ENCODE data around the gene PCDHA11.
A peak's percentile ranks its signal among the peaks of the same experiment; 100 is the strongest.

PCDHA11 gene

DNA sequence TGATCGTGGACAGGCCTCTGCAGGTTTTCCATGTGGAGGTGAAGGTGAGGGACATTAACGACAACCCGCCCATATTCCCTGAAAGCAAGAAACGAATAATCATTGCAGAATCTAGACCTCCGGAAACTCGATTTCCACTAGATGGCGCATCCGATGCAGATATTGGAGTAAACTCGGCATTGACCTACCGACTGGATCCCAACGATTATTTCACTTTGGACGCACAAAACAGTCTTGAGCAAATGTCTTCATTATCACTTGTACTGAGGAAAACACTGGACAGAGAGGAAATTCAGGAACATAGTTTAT, 13.8 kb downstream of the PCDHA11 start:
- Histone ChIP-seq H3K27me3 (ENCODE audit: control insufficient read depth, insufficient read depth, low read length) (no peaks in the 10 kb centered on the region), H3K9me3 (ENCODE audit: control insufficient read depth, insufficient read depth, low read depth, low read length) (no peaks in the 10 kb centered on the region), H3K9ac (ENCODE audit: low read length) (no peak overlapping the region), H3K27ac (ENCODE audit: low read depth, low read length) (no peak overlapping the region), H3K4me1 (ENCODE audit: control insufficient read depth, insufficient read depth, low read length) (no peaks in the 10 kb centered on the region), H3K4me3 (ENCODE audit: low read depth, low read length) (peak overlapping the region; percentile 55), H3K36me3 (ENCODE audit: control insufficient read depth, insufficient read depth, low read length) (0 out of 2 replicates have a peak, but pooled peaks cover under 1% of the 10 kb centered on the region)

DNA sequence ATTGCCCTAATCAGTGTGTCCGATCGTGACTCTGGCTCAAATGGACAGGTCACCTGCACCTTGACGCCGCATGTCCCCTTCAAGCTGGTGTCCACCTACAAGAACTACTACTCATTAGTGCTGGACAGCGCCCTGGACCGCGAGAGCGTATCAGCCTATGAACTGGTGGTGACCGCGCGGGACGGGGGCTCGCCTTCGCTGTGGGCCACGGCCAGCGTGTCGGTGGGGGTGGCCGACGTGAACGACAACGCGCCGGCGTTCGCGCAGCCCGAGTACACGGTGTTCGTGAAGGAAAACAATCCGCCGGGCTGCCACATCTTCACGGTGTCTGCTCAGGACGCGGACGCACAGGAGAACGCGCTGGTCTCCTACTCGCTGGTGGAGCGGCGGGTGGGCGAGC, 14.6 kb downstream of the PCDHA11 start:
- no peak overlapping the region for H3K9ac ChIP-seq (ENCODE audit: low read length)
- no peaks in the 10 kb centered on the region for H3K4me1 ChIP-seq (ENCODE audit: control insufficient read depth, insufficient read depth, low read length)
- H3K27me3 ChIP-seq (ENCODE audit: control insufficient read depth, insufficient read depth, low read length) = no peaks in the 10 kb centered on the region
- no peak overlapping the region for H3K27ac ChIP-seq (ENCODE audit: low read depth, low read length)
- H3K4me3 ChIP-seq (ENCODE audit: low read depth, low read length) = no peak overlapping the region
- no peaks in the 10 kb centered on the region for H3K9me3 ChIP-seq (ENCODE audit: control insufficient read depth, insufficient read depth, low read depth, low read length)
- H3K36me3 ChIP-seq (ENCODE audit: control insufficient read depth, insufficient read depth, low read length) = no peaks in the 10 kb centered on the region

DNA sequence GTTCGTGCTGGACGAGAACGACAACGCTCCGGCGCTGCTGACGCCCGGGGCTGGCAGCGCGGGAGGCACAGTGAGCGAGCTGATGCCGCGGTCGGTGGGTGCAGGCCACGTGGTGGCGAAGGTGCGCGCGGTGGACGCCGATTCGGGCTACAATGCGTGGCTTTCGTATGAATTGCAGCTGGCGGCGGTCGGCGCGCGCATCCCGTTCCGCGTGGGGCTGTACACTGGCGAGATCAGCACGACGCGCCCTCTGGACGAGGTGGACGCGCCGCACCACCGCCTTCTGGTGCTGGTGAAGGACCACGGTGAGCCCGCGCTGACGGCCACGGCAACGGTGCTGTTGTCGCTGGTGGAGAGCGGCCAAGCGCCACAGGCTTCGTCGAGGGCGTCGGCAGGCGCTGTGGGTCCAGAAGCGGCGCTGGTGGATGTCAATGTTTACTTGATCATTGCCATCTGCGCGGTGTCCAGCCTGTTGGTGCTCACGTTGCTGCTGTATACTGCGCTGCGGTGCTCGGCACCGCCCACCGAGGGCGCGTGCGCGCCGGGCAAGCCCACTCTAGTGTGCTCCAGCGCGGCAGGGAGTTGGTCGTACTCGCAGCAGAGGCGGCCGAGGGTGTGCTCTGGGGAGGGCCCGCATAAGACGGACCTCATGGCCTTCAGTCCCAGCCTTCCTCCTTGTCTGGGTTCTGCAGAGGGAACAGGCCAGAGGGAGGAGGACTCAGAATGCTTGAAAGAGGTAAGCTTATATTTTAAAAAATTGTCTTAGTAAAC, 15.4 kb downstream of the PCDHA11 start:
- Histone ChIP-seq H3K4me1 (ENCODE audit: control insufficient read depth, insufficient read depth, low read length) (no peaks in the 10 kb centered on the region), H3K9me3 (ENCODE audit: control insufficient read depth, insufficient read depth, low read depth, low read length) (no peaks in the 10 kb centered on the region), H3K27ac (ENCODE audit: low read depth, low read length) (no peak overlapping the region), H3K4me3 (ENCODE audit: low read depth, low read length) (no peak overlapping the region), H3K27me3 (ENCODE audit: control insufficient read depth, insufficient read depth, low read length) (no peaks in the 10 kb centered on the region), H3K9ac (ENCODE audit: low read length) (no peak overlapping the region), H3K36me3 (ENCODE audit: control insufficient read depth, insufficient read depth, low read length) (no peaks in the 10 kb centered on the region)

DNA sequence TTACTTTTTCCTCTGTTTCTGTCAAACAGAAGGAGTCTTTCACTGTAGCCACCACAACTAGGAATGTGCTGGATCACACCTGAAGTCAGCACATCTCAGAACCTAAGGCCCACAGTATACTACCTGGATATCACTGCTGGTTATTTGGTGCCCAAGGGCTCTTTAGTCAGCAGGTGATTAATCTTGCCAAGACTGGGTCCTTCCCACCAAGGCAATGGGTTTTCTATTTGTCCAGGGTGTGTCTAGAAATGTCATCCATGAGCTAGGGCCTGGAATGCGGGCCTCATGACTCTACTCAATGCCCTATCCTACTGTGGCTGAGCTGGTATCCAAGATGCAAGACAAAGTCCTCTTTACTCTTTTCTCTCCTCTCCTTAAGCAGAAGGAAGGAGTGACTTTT, 47.6 kb downstream of the PCDHA11 start:
- Histone ChIP-seq H3K27me3 (ENCODE audit: control insufficient read depth, insufficient read depth, low read length) (no peaks in the 10 kb centered on the region), H3K36me3 (ENCODE audit: control insufficient read depth, insufficient read depth, low read length) (no peaks in the 10 kb centered on the region), H3K27ac (ENCODE audit: low read depth, low read length) (no peak overlapping the region), H3K4me3 (ENCODE audit: low read depth, low read length) (no peak overlapping the region), H3K9ac (ENCODE audit: low read length) (no peak overlapping the region), H3K4me1 (ENCODE audit: control insufficient read depth, insufficient read depth, low read length) (no peaks in the 10 kb centered on the region), H3K9me3 (ENCODE audit: control insufficient read depth, insufficient read depth, low read depth, low read length) (no peaks in the 10 kb centered on the region)
